ENCODE measurements around the gene LRMDA. TPM values are rescaled to one million over a fixed set of nuclear protein-coding genes. Genes with fewer than 3 reads are reported as not detected.

LRMDA gene
- polyA plus RNA-seq, 3 donors, result 39.8 to 59.6 (median 56.4) TPM

DNA sequence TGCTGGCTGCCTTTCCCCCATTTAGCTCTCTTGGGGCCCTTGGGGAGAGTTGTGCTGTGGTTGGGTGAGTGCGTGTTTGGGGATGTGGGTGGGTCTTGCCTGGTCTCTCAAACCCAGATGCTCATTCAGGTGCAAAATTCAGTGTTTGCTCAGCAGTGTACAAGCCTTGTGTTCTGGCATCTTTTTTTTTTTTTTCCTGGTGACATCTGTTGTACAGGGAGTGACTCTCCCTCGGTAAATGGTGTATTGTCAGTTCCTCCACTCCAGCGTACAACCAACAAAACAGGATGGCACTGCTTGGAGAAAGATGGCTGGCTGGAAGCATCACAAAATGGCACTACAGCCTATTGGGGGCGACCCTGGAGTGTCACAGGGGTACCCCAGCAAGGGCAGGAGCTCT is 75.5 kb downstream of the LRMDA start:
- Histone ChIP-seq H3K4me3 (replicated peaks in 1 of 3; ENCODE audit: low read depth in 2 of 3, low read length in 3 of 3) (no peak overlapping the region), H3K9me3 (replicated peaks in 1 of 2; ENCODE audit: control insufficient read depth in 1 of 2, insufficient read depth in 1 of 2, low read length in 2 of 2) (no peaks in the 10 kb centered on the region), H3K36me3 (replicated peaks in 1 of 2; ENCODE audit: control insufficient read depth in 1 of 2, insufficient read depth in 2 of 2, low read length in 2 of 2) (peaks cover 0 to 7% of the 10 kb centered on the region in 2 donors), H2AFZ (ENCODE audit: insufficient read depth, low read depth, low read length, poor library complexity, severe bottlenecking) (no peak overlapping the region), H4K20me1 (ENCODE audit: insufficient read depth, low read length) (peaks cover 54% of the 10 kb centered on the region), H3K27me3 (ENCODE audit: control insufficient read depth in 2 of 2, insufficient read depth in 2 of 2, low read length in 2 of 2) (no peaks in the 10 kb centered on the region), H3K27ac (ENCODE audit: low read depth in 1 of 2, low read length in 2 of 2) (peak overlapping the region in 1 of 2 donors; percentile 3), H3K4me1 (ENCODE audit: control insufficient read depth in 1 of 2, insufficient read depth in 2 of 2, low read length in 2 of 2) (peaks cover 39 to 52% of the 10 kb centered on the region in 2 donors), H3K9ac (ENCODE audit: insufficient read depth, low read length, poor library complexity, severe bottlenecking) (no peak overlapping the region), H3K79me2 (ENCODE audit: insufficient read depth, low read length) (peaks cover 72% of the 10 kb centered on the region), H3K4me2 (replicated peaks; ENCODE audit: extremely low read depth, low read length, poor library complexity, severe bottlenecking) (peak overlapping the region; percentile 31)
- TF ChIP-seq CTCF (IDR thresholded peaks at IDR 0.05), result no peak
- no peak for DNase-seq
- H3K4me3 Mint-ChIP-seq, result no peak overlapping the region
- intact Hi-C loops (cut with micrococcal nuclease), result no loop called here
- WGBS (ENCODE audit: insufficient coverage), result 88% methylated on average over 2 of the region's 4 CpGs
- peak overlapping the region in 2 of 7 donors; percentile 49 to 86 for H3K27ac Mint-ChIP-seq
- H3K9me3 Mint-ChIP-seq, result no peaks in the 10 kb centered on the region
- H3K36me3 Mint-ChIP-seq, result peaks cover 17 to 26% of the 10 kb centered on the region in 2 donors
- peaks cover 66% of the 10 kb centered on the region for H3K4me1 Mint-ChIP-seq
- H3K27me3 Mint-ChIP-seq (ENCODE audit: low read depth in 3 of 3), result no peaks in the 10 kb centered on the region

GRCh38 chr10:75507469-75507868 is 76.0 kb downstream of the LRMDA start:
- Histone ChIP-seq H3K79me2 (ENCODE audit: insufficient read depth, low read length) (peaks cover 76% of the 10 kb centered on the region), H3K9me3 (replicated peaks in 1 of 2; ENCODE audit: control insufficient read depth in 1 of 2, insufficient read depth in 1 of 2, low read length in 2 of 2) (no peaks in the 10 kb centered on the region), H3K36me3 (replicated peaks in 1 of 2; ENCODE audit: control insufficient read depth in 1 of 2, insufficient read depth in 2 of 2, low read length in 2 of 2) (peaks cover 0 to 7% of the 10 kb centered on the region in 2 donors), H3K9ac (ENCODE audit: insufficient read depth, low read length, poor library complexity, severe bottlenecking) (no peak overlapping the region), H2AFZ (ENCODE audit: insufficient read depth, low read depth, low read length, poor library complexity, severe bottlenecking) (peak overlapping the region; percentile 6), H3K4me3 (replicated peaks in 1 of 3; ENCODE audit: low read depth in 2 of 3, low read length in 3 of 3) (no peak overlapping the region), H3K4me1 (ENCODE audit: control insufficient read depth in 1 of 2, insufficient read depth in 2 of 2, low read length in 2 of 2) (peaks cover 39 to 54% of the 10 kb centered on the region in 2 donors), H3K4me2 (replicated peaks; ENCODE audit: extremely low read depth, low read length, poor library complexity, severe bottlenecking) (peak overlapping the region; percentile 31), H3K27ac (ENCODE audit: low read depth in 1 of 2, low read length in 2 of 2) (peak overlapping the region in 1 of 2 donors; percentile 3), H4K20me1 (ENCODE audit: insufficient read depth, low read length) (peaks cover 54% of the 10 kb centered on the region), H3K27me3 (ENCODE audit: control insufficient read depth in 2 of 2, insufficient read depth in 2 of 2, low read length in 2 of 2) (no peaks in the 10 kb centered on the region)
- Mint-ChIP-seq H3K9me3 (no peaks in the 10 kb centered on the region), H3K4me3 (peak overlapping the region in 1 of 2 donors; percentile 31), H3K4me1 (peaks cover 66% of the 10 kb centered on the region), H3K36me3 (peaks cover 13 to 23% of the 10 kb centered on the region in 2 donors), H3K27me3 (ENCODE audit: low read depth in 3 of 3) (peaks cover 0 to 1% (median 0%) of the 10 kb centered on the region in 3 donors), H3K27ac (peak overlapping the region in 2 of 7 donors; percentile 14 to 49)
- TF ChIP-seq CTCF (IDR thresholded peaks at IDR 0.05), result no peak
- peak in 1 of 3 donors; percentile 16 for DNase-seq
- intact Hi-C loops (cut with micrococcal nuclease), result no loop called here
- WGBS (ENCODE audit: insufficient coverage), result no CpG with 5 or more reads among the region's 3 CpGs

Data from CD14-positive monocyte (primary cell).